Tongue (tissue), 2 donors: Measurements from ENCODE around the gene COL8A2. TPM values are rescaled to one million over a fixed set of nuclear protein-coding genes. Genes with fewer than 3 reads are reported as not detected.

Experiments used
- DNase-seq: peaks from one replicate; pipeline ENCODE4 v3.0.0-alpha.2; 2015
- total RNA-seq: library from RNA; depleted of rRNA; stranded (reverse); fragments of >200 nt; gene quantifications from one replicate; pipeline ENCODE4 v1.2.3, GENCODE V29; 2014

COL8A2 gene
- total RNA-seq, 1 donor from 2014 or later, result 39.8 TPM

DNA sequence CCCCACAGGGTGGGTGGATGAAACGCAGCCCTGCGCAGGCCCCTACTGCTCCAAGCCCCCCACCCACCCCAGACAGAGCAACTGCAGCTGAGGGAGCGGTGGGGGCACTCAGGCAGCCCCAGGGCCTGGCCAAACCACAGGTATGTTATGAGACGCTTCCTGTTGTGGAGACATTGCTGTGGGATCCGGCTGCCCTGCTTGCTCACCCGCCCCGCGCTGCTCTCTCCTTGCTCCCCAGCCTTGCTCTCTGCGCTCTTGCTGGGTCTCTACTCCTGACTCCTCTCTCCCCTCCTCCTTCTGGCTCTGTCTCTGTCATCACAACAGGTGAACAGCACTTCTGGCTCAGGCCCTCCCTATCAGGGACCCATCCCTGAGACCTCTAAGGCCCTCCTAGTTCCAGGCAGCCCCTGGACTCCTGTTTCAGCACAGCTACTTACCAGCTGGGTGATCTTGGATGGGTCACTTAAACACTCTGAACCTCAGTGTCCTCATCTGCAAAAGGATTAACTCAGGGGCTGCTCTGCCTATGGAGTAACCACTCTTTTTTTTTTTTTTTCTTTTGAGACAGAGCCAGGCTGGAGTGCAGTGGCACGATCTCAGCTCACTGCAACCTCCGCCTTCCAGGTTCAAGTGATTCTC lies 15.9 kb downstream of the COL8A2 start:
- peak; percentile 37 for DNase-seq

GRCh38 chr1:36108314-36108713 lies 16.7 kb downstream of the COL8A2 start:
- DNase-seq, result peak; percentile 59

DNA sequence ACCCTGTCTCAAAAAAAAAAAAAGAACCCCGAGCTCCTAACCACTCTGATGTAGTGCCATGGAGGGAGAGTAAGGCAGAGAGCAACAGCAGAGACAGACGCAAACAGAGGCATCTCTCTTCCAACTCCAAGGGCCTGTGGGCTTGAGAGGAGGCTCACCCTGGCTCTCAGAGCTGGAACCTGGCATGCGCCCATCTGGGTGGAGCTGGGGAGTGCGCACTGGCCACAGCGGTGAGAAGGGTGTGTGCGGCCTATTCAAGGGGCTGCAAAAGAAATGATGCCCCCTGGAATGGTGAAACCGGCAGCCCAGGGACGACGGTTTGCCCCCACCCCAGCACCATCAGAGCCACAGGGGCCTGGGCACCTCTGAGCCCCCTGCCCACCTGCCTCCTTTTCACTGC lies 17.6 kb downstream of the COL8A2 start:
- no peak for DNase-seq

- no peak for DNase-seq
Observed at GRCh38 chr1:36106269-36106668, 18.8 kb downstream of the COL8A2 start.

- no peak for DNase-seq
Observed at GRCh38 chr1:36101546-36101945, 23.5 kb downstream of the COL8A2 start.

DNA sequence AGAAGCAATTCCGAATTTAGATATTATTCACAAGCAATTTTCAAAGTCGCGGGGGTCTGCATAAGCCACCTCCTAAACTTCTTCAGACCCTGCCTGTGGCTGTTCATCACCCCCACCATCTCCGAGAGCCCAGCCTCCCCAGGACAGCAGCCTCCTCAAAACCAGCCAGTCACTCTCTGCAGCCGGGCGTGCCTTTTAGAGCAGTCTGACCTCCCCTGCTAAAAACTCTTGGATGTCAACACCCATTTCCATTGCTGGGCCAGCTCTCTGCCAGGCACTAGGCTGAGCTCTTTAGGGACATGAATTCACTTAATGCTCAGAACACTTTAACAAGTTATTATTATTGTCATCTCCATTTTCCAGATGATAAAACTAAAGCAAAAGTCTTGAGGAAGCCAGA lies 24.6 kb downstream of the COL8A2 start:
- no peak for DNase-seq

DNA sequence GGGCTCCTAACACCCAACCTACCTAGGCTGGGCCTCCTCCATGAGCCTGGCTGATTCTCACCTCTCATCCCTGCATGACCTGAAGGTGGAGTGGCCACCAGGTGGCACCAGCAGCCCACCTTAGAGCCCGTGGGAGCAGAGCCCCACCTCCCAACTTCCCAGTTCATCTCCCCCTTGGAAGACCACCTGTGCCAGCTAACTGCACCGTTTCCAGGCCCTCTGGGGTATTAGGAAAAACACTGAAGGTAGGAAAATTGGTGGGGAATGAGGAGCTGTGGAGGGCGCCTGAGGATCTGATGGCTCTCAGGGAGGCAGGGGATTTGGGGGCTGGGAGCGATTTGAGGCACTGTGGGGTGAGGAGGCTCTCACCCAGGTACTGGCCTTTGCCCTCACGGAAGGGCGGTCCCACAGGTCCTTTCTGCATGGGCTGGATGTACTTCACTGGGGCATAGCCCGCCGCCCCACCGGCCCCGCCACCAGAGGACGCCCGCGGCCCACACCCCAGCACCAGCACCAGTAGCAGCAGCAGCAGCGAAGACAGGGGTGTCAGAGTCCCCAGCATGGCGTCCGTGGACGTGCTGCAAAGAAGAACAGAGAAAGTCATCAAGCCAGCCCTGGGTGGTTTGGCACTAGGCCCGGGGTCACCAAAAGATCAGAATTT lies 25.2 kb downstream of the COL8A2 start:
- DNase-seq, result peak; percentile 90

- no peak for DNase-seq
Observed at GRCh38 chr1:36098650-36099365, 26.2 kb downstream of the COL8A2 start.

DNA sequence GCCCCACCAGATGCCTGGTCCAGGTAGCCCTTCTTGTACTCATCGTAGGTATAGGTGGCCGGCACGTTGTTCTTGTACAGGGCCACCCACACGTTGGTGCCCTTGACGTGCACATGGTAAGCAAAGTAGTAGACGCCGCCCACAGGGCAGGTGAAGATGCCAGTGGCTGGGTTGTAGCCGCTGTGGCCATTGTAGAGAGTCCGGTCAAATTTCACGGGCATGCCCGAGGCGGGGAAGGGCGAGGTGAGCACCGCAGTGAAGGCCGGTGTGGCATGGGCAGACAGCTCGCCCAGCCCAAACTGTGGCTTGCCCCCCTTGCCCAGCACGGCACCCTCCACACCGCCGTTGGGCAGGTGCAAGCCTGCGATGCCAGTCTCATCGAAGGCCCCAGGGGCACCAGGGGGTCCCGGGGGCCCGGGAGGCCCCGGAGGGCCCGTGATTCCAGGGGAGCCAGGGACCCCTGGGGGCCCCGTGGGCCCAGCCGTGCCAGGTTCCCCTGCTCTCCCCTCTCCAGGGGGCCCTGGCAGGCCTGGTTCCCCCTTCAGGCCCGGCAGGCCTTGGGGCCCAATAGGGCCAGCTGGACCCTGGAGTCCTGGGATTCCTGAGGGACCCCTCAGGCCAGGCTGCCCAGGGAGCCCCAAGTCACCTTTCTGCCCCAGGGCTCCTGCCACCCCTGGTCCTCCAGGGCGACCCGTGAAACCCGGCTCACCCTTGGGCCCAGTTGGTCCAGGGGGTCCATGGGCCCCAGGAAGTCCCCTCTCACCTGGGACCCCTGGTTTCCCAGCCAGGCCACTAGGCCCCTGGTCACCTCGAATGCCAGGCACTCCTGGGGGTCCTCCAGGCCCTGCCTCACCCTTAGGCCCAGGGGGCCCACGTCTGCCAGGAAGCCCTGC lies 27.1 kb downstream of the COL8A2 start:
- DNase-seq, result no peak

- DNase-seq, result no peak
Observed at GRCh38 chr1:36096500-36097432, 28.3 kb downstream of the COL8A2 start.

GRCh38 chr1:36095760-36096405 lies 29.1 kb downstream of the COL8A2 start:
- no peak for DNase-seq

- no peak for DNase-seq
Observed at GRCh38 chr1:36094621-36095061, 30.4 kb downstream of the COL8A2 start.

DNA sequence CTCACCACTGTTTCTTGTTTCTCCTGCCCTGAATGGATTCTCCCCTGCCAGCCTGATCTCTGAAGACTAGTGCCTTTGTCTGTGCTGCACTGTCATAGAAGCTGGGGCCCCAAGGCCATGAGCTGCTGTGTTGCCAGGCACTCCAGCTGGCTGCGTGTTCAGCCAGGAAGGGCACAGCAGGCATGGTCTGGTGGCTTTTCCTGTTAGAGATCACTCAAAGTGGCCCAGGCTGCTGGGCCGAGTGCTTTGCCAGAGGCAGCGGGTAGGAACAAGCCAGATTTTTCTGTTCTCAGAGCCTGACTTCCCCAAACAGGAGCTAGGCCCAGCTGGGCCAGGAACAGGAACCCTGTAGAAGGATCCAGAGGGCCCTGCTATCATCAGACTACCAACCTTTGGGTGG lies 31.1 kb downstream of the COL8A2 start:
- DNase-seq, result no peak

DNA sequence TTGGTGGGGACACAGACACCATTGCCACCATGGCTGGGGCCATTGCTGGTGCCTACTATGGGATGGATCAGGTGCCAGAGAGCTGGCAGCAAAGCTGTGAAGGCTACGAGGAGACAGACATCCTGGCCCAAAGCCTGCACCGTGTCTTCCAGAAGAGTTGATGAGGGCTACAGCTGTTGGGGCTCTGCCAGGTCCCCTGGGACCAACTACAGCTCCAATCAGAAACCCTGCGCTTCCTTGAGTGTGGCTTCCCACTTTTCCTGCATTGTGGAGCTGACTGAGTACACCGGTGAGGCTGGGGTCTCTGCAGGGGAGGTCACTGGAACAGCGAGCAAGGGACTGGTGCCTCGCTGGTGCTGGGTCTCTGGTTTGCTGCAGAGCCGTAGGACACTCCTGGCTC lies 31.8 kb downstream of the COL8A2 start:
- no peak for DNase-seq

GRCh38 chr1:36092798-36093185 lies 32.2 kb downstream of the COL8A2 start:
- no peak for DNase-seq

DNA sequence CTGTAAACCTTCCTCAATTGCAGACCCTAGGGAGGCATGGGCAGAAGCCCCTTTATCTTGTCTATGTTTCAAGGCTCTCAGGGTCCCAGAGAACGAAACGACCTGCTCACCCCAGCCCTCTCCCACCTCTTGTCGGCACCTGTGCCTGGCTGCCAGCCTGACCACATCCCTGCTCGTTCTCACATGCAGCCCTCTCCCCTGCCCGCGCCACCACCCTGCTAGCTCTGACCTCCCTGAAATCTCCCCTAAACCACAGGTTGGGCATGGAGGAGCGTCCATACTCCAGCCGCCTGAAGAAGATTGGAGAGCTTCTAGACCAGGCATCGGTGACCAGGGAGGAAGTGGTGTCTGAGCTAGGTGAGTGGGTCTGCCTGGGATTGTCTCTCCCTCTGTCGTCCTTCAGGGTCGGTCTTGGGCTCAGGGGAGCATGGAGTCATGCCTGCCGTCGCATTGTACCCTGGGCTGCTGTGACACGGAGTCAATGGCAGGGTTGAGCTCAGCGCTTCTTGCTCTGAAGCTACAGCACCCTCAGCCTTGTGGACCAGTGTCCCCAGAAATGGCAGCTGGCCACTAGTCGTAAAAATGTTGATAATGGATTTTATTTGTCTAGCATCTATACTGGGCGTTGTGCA lies 32.7 kb downstream of the COL8A2 start:
- no peak for DNase-seq

GRCh38 chr1:36091698-36092097 lies 33.3 kb downstream of the COL8A2 start:
- no peak for DNase-seq

GRCh38 chr1:36091141-36091540 lies 33.9 kb downstream of the COL8A2 start:
- DNase-seq, result no peak

DNA sequence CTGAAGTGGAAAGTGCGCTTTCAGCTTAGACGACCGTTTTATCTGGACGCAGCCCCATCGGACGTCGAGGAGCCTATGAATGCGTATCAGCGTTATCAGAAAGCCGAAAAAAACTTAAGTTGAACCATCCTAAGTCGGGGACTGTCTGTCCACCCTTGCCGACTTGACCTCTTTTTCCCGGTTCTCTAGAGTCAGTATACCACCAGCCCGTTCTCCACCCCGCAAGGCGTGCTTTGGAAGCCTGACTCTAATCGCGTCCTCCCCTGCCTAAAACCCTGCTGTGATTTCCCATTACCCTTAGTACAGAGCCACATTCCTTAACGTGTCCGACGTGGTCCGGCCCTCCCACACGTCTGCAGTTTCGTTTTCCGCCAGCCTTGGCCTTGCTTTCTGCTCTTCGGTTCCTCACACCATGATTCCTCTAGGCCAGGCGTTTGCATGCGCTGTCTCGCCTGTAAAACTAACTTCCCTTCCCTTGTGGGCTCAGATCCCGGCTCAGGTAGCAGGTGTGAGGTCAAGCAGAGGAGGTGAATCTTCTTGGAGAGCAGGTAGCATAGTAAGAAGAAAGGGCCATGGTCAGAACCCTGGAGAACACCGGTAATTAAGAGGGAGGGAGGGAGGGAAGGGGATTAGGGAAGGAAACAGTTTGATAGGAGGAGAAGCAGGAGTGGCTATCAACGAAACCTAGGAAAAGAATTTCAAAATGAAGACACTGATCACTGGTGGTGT lies 35.5 kb downstream of the COL8A2 start:
- no peak for DNase-seq
